GM18861 (cell line): ENCODE data around the gene AFF1.

Experiments used
- ATAC-seq: cut with Tn5 transposase; IDR thresholded peaks from one replicate; pipeline ENCODE4 v1.9.1; 2021; ENCODE audit not compliant: unreplicated experiment

Gene AFF1

DNA sequence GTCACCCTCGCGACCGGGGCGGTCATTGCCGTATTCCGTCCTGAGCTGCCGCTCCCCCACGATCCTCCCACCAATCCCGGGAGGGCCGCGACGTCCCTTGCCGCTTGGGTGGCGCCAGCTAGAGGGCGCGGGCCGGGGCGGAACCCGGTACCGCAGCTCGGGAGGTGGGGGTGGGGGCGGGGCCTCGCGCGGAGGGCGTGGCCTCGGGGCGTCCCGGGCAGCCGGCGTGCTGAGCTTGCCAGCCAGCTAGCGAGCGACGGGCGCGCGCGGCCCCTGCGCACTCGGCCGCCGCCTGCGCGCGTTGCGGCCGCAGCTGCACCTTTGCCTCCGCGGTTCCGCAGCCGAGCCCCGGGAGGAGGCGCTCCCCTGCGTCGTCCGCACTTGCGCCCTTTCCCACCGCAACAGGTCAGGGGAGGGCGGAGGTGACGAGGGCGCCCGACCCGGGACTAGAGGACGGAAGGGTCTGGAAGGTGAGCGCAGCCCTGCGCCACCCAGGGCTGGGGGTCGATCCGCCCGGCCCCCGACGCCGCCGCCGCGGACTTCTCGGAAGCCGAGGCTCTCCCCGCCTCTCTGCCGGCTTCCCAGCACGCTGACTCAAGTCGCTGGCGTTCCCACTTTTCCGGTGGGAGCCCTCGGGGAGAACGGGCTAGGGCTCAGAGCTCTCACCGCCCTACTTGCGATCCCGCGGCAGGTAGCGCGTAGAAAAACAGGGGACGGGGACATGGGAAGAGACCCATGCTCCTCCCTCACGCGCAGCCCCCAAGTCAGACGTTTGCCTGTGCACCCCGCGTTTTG, at the start of gene AFF1:
Gene AFF1, plus strand, starts transcription at position 241 of the 795 bp plus-strand sequence. CDS start 13,523 bp downstream, outside the sequence.
- ATAC-seq, result peak; percentile 33

DNA sequence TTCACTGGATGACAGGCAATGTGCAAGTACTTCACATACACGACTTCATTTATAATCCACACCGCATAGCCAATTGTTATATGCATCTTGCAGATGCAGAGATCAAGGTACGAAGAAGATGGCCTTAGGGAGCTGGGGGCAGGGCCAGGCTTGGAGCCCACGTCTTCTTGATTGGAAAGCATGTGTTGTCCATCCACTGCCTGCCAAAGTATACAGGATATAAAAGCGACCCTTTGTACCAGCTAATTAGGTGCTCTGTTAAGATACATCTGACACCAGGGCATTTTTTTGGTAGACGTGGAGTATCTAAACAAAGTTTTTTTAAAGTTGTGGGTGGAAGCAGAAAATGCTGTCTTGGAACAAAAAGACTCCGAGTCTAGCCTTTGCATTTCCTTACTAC, 44.0 kb upstream of the AFF1 start:
- ATAC-seq, result no peak

DNA sequence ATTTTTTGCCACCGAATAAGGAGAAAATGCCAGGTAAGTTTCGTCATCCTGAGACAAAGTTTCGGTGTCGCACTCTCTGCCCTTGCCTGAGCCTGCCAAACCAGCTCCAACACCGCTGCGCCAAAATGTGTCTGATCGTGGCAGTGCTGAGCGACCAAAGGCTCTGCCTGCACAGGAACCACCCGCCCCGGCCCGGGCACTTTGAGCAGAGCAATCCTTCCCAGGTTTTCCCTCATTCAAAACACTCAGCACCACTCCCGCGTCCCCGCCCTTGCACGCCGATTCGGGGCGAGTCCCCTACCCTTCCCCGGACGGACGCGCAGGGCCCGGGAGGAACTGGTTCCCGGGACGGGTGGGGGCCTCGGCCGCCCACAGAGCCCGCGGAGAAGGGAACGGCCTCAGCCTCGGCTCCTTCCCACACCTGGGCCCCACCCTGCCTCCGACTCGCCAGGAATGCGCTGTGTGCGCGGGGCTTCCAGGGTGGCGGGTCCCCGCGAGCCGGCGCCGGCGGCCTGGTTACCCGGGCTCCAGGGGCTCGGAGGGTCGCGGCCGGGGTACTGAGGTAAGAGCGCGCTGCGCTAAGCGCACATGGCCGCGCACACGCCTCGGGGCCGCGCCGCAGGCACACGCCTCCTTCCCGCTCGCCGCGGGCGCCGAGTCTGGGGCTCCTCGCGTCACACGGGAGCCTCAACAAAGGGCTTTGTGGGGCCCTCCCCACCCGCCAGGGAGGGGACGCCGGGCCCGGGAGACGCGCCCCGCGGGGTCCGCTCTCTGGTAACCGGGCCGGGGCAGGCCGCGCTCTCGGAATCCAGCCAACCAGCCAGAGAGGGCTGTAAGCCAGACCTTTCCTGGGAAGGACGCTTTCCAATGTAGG, 42.8 kb upstream of the AFF1 start, which contains the start of gene C4orf36:
Gene C4orf36, minus strand, starts transcription at position 661 of the 874 bp plus-strand sequence. CDS start 902 bp downstream, outside the sequence.
- ATAC-seq, result no peak

GRCh38 chr4:86892636-86892960, 42.2 kb upstream of the AFF1 start:
- no peak for ATAC-seq

DNA sequence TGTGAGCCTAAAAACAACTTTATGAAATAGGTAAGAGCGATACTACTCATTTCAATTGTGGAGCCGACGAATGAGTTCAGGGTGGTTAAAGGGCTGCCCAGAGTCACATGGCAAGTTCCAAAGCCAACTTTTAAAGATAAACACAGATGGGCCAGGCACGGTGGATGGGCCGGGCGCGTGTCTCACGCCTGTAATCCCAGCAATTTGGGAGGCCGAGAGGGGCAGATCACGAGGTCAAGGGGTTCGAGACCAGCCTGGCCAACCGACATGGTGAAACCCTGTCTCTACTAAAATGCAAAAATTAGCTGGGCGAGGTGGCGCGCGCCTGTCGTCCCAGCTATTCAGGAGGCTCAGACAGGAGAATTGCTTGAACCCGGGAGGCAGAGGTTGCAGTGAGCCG, 41.7 kb upstream of the AFF1 start:
- no peak for ATAC-seq

DNA sequence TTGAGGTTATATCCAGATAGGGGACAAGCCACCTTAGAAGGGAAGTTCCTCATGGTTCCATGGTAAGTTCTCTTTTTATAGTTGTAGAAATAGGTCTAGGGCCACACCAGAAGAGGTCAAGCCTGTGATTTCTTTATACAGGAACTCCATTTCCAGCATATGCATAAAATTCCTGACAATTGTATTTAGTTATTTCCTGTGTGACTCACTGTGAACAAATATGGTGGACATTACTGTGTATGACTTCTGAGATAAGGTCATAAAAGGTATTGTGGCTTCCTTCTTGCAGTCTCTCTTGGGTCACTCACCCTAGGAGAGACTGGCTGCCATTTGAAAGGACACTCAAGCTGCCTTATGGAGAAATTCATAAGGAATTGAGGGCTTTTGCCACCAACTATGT, 40.4 kb upstream of the AFF1 start:
- no peak for ATAC-seq

- ATAC-seq, result peak; percentile 78
Measured at GRCh38 chr4:86895692-86896488, 38.9 kb upstream of the AFF1 start.

DNA sequence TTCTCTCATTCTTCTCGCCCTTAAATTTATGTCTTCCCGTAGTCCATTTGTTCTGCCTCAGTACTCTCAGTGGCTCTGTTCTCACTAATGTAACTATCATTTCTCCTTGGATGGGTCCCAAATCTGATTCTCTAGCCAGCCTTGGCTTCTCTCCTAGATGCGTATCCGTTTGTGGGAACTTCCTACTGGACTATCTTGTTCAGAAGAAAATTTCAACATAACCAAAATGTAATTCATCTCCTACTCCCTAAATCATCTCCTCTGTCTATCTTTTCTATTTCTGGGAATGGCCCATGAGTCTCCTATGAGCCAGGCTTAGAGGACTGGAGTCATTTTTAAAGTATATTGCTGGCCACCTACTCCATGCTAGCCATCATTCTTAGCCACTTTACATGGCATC, 38.2 kb upstream of the AFF1 start:
- ATAC-seq, result no peak

- no peak for ATAC-seq
Measured at GRCh38 chr4:86898562-86898961, 36.2 kb upstream of the AFF1 start.

- ATAC-seq, result no peak
Measured at GRCh38 chr4:86901864-86902263, 32.9 kb upstream of the AFF1 start.

- no peak for ATAC-seq
Measured at GRCh38 chr4:86908251-86908657, 26.6 kb upstream of the AFF1 start.

DNA sequence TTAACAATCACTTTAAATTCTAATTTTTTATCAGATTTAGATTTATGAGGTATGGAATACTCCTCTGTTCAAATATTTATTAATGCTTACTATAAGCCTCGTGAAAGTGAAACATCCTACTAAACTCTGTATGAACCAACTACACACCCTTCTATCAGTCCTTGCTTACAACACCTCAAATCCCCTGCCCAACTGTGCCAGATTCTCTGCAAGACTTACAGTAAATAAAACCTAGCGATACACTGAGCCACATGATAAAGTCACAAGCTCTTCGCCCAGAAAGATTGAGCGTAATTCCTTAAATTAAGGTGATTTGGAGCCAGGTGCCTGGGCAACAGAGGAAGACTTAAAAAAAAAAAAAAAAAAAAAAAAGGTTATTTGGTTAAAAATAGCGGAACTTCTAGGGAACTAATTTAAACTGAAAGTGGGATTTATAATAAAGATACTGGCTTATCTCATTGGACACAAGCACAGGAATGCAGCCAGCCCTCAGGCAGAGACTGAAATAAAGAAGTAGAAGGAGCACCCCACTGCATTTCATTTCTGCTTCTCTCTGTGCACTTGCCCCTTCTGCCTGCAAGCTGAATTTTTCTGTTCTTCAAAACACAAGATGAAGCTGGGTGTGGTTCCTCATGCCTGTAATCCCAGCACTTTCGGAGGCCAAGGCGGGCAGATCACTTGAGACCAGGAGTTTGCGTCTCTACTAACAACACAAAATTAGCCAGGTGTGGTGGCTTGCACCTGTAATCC, 25.1 kb upstream of the AFF1 start:
- ATAC-seq, result no peak

DNA sequence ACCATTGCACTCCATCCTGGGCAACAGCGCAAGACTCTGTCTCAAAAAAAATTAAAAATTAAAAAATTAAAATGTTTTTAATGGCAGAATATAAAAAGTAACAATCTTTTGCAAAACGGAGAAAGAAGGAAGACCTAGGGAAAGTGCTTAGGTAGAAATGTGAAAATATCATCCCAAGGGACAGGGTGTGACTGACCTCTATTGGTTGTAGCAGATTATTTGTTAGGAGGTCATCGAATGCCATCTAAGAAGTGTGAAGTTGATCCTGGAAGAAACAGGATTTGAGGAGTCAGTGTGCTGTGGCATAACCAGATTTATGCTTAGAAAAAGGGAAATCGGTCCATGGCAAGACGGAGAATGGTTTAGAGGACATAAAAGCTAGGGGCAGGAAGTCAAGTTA, 24.4 kb upstream of the AFF1 start:
- ATAC-seq, result no peak

GRCh38 chr4:86910820-86911684, 23.8 kb upstream of the AFF1 start:
- ATAC-seq, result no peak

DNA sequence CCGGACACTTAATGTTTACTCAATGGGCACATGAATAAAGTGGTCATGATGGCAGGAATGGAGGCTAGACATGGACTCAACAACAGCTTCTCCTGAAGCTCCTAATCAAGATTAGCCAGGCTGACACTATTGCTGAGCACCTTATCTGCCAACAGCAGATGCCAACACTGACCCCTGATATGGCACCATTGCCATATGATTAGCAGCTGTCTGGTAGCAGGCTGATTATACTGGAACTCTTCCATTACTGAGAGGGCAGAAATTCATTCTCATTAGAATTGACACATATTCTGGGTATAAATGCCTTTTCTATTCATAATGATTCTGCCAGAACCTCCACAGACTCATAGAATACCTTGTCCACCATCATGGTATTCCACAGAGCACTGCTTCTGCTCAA, 18.4 kb upstream of the AFF1 start:
- ATAC-seq, result no peak

DNA sequence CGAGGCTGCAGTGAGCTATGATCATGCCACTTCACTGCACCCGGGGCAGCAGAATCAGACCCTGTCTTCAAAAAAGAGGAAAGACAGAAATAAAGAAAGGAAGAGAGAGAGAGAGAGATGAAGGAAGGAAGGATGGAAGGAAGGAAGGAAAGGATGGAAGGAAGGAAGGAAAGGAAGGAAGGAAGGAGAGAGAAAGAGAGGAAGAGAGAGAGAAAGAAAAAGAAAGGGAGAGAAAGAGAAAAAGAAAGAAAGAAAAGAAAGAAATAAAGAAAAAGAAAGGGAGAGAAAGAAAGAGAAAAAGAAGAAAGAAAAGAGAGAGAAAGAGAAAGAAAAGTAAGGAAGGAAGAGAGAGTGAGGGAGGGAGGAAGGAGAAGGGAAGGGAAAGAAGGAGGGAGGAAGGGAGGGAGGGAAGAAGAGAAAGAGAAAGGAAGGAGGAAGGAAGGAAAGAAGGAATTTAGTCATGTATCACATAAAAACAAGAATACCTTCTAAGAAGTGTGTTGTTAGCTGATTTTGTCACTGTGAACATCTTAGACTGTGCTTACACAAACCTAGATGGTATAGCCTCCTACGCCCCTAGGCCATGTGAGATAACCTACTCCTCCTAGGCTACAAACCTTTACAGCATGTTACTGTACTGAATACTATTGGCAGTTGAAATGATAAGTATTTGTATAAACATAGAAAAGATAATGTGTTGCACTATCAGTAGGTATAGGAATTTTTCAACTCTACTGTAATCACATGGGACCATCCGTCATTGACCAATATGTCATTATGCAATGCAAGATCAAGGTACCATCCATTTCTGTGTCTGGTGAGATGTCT, 17.4 kb upstream of the AFF1 start:
- ATAC-seq, result no peak

DNA sequence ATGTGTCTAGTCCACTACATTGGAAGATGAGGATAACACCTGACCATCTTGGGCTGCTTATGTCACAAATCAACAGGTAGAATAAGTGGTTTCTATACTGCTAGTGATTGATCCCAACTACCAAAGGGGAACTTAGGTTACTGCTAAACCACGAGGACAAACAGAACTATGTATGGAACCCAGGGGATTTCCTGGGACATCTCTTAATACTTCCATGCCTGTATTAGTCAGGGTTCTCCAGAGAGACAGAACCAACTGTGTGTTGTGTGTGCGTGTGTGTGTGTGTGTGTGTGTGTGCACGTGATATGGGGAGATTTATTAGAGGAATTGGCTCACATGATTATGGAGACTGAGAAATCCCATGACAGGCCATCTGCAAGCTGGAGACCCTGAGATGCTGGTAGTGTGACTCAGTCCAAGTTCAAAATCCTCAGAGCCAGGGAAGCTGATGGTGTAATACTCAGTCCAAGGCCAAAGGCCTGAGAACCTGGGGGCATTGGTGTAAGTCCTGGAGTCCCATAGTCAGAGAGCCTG, 16.2 kb upstream of the AFF1 start:
- ATAC-seq, result no peak

DNA sequence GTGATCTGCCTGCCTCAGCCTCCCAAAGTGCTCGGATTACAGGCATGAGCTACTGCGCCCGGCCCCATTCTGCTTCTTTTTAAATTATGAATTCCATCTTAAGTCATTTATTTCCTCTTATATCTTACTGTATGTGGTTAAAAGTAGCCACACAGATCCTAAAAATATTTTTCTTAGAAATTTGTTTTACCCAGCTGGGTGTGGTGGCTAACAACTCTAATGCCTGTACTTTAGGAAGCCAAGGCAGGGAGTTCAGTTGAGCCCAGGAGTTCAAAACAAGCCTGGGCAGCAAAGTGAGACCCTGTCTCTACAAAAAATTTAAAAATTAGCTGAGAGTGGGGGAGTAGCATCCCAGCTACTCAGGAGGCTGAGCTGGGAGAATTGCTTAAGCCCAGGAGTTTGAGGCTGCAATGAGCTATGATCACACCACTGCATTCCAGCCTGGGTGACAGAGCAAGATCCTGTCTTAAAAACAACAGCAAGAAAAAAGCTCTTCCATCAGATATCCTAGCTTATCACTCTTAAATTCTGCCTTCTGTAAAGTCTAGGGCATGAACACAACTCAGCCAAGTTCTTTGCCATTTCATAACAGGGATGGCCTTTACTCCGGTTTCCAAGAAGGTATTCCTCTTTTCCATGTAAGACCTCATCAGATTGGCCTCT, 15.1 kb upstream of the AFF1 start:
- ATAC-seq, result no peak
